ENCODE data around the gene NRG4.
"Not testable (repeated sequence)": the region's sequence is repeated elsewhere in the genome, so short reads cannot be mapped to it uniquely, and the experiment has no call there.

NRG4 gene

GRCh38 chr15:75928680-75929608 lies 83.3 kb downstream of the NRG4 start:
- no peaks in the 10 kb centered on the region for H3K27me3 Mint-ChIP-seq (ENCODE audit: low read depth)
- DNase-seq (ENCODE audit: low spot score), result no peak
- H3K4me3 Mint-ChIP-seq, result no peak overlapping the region
- H3K4me1 Mint-ChIP-seq (ENCODE audit: low read depth), result peaks cover 16% of the 10 kb centered on the region
- peaks cover 33% of the 10 kb centered on the region for H3K36me3 Mint-ChIP-seq (ENCODE audit: low read depth)
- H3K9me3 Mint-ChIP-seq, result no peaks in the 10 kb centered on the region
- H3K27ac Mint-ChIP-seq, result no peak overlapping the region

GRCh38 chr15:75927601-75928000 lies 84.6 kb downstream of the NRG4 start:
- Mint-ChIP-seq H3K4me3 (no peak overlapping the region), H3K4me1 (ENCODE audit: low read depth) (peaks cover 23% of the 10 kb centered on the region), H3K9me3 (no peaks in the 10 kb centered on the region), H3K27me3 (ENCODE audit: low read depth) (no peaks in the 10 kb centered on the region), H3K27ac (no peak overlapping the region), H3K36me3 (ENCODE audit: low read depth) (peaks cover 31% of the 10 kb centered on the region)
- no peak for DNase-seq (ENCODE audit: low spot score)

GRCh38 chr15:75926931-75927330 lies 85.3 kb downstream of the NRG4 start:
- peaks cover 32% of the 10 kb centered on the region for H3K36me3 Mint-ChIP-seq (ENCODE audit: low read depth)

GRCh38 chr15:75925440-75925839 lies 86.8 kb downstream of the NRG4 start:
- Mint-ChIP-seq H3K4me1 (ENCODE audit: low read depth) (peaks cover 25% of the 10 kb centered on the region), H3K9me3 (no peaks in the 10 kb centered on the region), H3K27ac (no peak overlapping the region), H3K36me3 (ENCODE audit: low read depth) (peaks cover 24% of the 10 kb centered on the region), H3K4me3 (no peak overlapping the region), H3K27me3 (ENCODE audit: low read depth) (no peaks in the 10 kb centered on the region)
- DNase-seq (ENCODE audit: low spot score), result no peak

More at GRCh38 chr15:75926931-75927330, 85.3 kb downstream of the NRG4 start:
- Mint-ChIP-seq H3K4me3 (no peak overlapping the region), H3K4me1 (ENCODE audit: low read depth) (peaks cover 28% of the 10 kb centered on the region), H3K9me3 (no peaks in the 10 kb centered on the region), H3K27me3 (ENCODE audit: low read depth) (no peaks in the 10 kb centered on the region), H3K27ac (no peak overlapping the region)
- DNase-seq (ENCODE audit: low spot score), result no peak

GRCh38 chr15:75924576-75924975 lies 87.6 kb downstream of the NRG4 start:
- DNase-seq (ENCODE audit: low spot score), result no peak
- H3K4me1 Mint-ChIP-seq (ENCODE audit: low read depth), result peaks cover 17% of the 10 kb centered on the region
- peaks cover 20% of the 10 kb centered on the region for H3K36me3 Mint-ChIP-seq (ENCODE audit: low read depth)
- H3K4me3 Mint-ChIP-seq, result no peak overlapping the region
- no peaks in the 10 kb centered on the region for H3K27me3 Mint-ChIP-seq (ENCODE audit: low read depth)
- peak overlapping the region; percentile 9 for H3K27ac Mint-ChIP-seq
- H3K9me3 Mint-ChIP-seq, result no peaks in the 10 kb centered on the region

GRCh38 chr15:75923756-75924155 lies 88.5 kb downstream of the NRG4 start:
- peaks cover 17% of the 10 kb centered on the region for H3K4me1 Mint-ChIP-seq (ENCODE audit: low read depth)

GRCh38 chr15:75921732-75922703 lies 90.2 kb downstream of the NRG4 start:
- Mint-ChIP-seq H3K9me3 (no peaks in the 10 kb centered on the region), H3K27ac (no peak overlapping the region), H3K4me1 (ENCODE audit: low read depth) (peaks cover 17% of the 10 kb centered on the region), H3K27me3 (ENCODE audit: low read depth) (no peaks in the 10 kb centered on the region), H3K36me3 (ENCODE audit: low read depth) (peaks cover 34% of the 10 kb centered on the region), H3K4me3 (no peak overlapping the region)
- no peak for DNase-seq (ENCODE audit: low spot score)

More at GRCh38 chr15:75923756-75924155, 88.5 kb downstream of the NRG4 start:
- DNase-seq (ENCODE audit: low spot score), result no peak
- H3K27me3 Mint-ChIP-seq (ENCODE audit: low read depth), result no peaks in the 10 kb centered on the region
- no peak overlapping the region for H3K4me3 Mint-ChIP-seq
- peaks cover 20% of the 10 kb centered on the region for H3K36me3 Mint-ChIP-seq (ENCODE audit: low read depth)
- H3K9me3 Mint-ChIP-seq, result no peaks in the 10 kb centered on the region
- peak overlapping the region; percentile 11 for H3K27ac Mint-ChIP-seq

GRCh38 chr15:75920079-75920478 lies 92.1 kb downstream of the NRG4 start:
- H3K9me3 Mint-ChIP-seq, result no peaks in the 10 kb centered on the region
- H3K27me3 Mint-ChIP-seq (ENCODE audit: low read depth), result no peaks in the 10 kb centered on the region
- peaks cover 14% of the 10 kb centered on the region for H3K4me1 Mint-ChIP-seq (ENCODE audit: low read depth)
- no peak for DNase-seq (ENCODE audit: low spot score)
- H3K27ac Mint-ChIP-seq, result no peak overlapping the region
- no peak overlapping the region for H3K4me3 Mint-ChIP-seq
- peaks cover 34% of the 10 kb centered on the region for H3K36me3 Mint-ChIP-seq (ENCODE audit: low read depth)

GRCh38 chr15:75918135-75918534 lies 94.1 kb downstream of the NRG4 start:
- Mint-ChIP-seq H3K36me3 (ENCODE audit: low read depth) (peaks cover 43% of the 10 kb centered on the region), H3K4me3 (no peak overlapping the region), H3K27me3 (ENCODE audit: low read depth) (no peaks in the 10 kb centered on the region), H3K27ac (no peak overlapping the region), H3K9me3 (no peaks in the 10 kb centered on the region), H3K4me1 (ENCODE audit: low read depth) (peaks cover 6% of the 10 kb centered on the region)
- no peak for DNase-seq (ENCODE audit: low spot score)

- peaks cover 49% of the 10 kb centered on the region for H3K36me3 Mint-ChIP-seq (ENCODE audit: low read depth)
- H3K4me3 Mint-ChIP-seq, result no peak overlapping the region
Observed at GRCh38 chr15:75916978-75917377, 95.2 kb downstream of the NRG4 start.

GRCh38 chr15:75910355-75910754 lies 101.9 kb downstream of the NRG4 start:
- DNase-seq (ENCODE audit: low spot score); H3K9me3 Mint-ChIP-seq; H3K4me3 Mint-ChIP-seq; H3K27me3 Mint-ChIP-seq (ENCODE audit: low read depth); H3K27ac Mint-ChIP-seq: not testable (repeated sequence)
- peaks cover 62% of the 10 kb centered on the region for H3K36me3 Mint-ChIP-seq (ENCODE audit: low read depth)
- H3K4me1 Mint-ChIP-seq (ENCODE audit: low read depth), result peaks cover 24% of the 10 kb centered on the region

More at GRCh38 chr15:75916978-75917377, 95.2 kb downstream of the NRG4 start:
- DNase-seq (ENCODE audit: low spot score), result no peak
- Mint-ChIP-seq H3K4me1 (ENCODE audit: low read depth) (peaks cover 3% of the 10 kb centered on the region), H3K27me3 (ENCODE audit: low read depth) (no peaks in the 10 kb centered on the region), H3K27ac (no peak overlapping the region), H3K9me3 (no peaks in the 10 kb centered on the region)

GRCh38 chr15:75905231-75905630 lies 107.0 kb downstream of the NRG4 start:
- Mint-ChIP-seq H3K27ac (peak overlapping the region; percentile 60), H3K27me3 (ENCODE audit: low read depth) (no peaks in the 10 kb centered on the region), H3K4me3 (peak overlapping the region; percentile 99), H3K36me3 (ENCODE audit: low read depth) (peaks cover 29% of the 10 kb centered on the region), H3K4me1 (ENCODE audit: low read depth) (peaks cover 40% of the 10 kb centered on the region), H3K9me3 (peaks cover under 1% of the 10 kb centered on the region)
- DNase-seq (ENCODE audit: low spot score), result no peak

- Mint-ChIP-seq H3K9me3 (no peaks in the 10 kb centered on the region), H3K27me3 (ENCODE audit: low read depth) (no peaks in the 10 kb centered on the region), H3K4me3 (peak within 1 kb of the TSS; percentile 99), H3K4me1 (ENCODE audit: low read depth) (peaks cover 34% of the 10 kb centered on the region), H3K36me3 (ENCODE audit: low read depth) (peaks cover 17% of the 10 kb centered on the region), H3K27ac (peak within 1 kb of the TSS; percentile 96)
- peak; percentile 93 for DNase-seq (ENCODE audit: low spot score)
Observed at GRCh38 chr15:75903331-75904239, 108.6 kb downstream of the NRG4 start, which contains the start of gene FBXO22. TSS of gene FBXO22 (plus strand) at chr15:75903878. CDS start at chr15:75903964, 86 bp downstream.

Measured in T-helper 2 cell treated with Interferon-gamma antibody and Interleukin-4, amounts not matched to agents 5 μg/mL and 100 μg/mL, for 36 hours (primary cell).